Keratinocyte (primary cell): Measurements from ENCODE around the gene APOL3. TPM values are rescaled to one million over a fixed set of nuclear protein-coding genes. Genes with fewer than 3 reads are reported as not detected.

Experiments used
- DNase-seq: peaks from one replicate; pipeline ENCODE4 v3.0.0-alpha.2; 2011; ENCODE audit warnings: low read depth, missing footprints, low spot score
- FAIRE-seq: peaks from 2 replicates; lab custom pipeline; 2011; peaks lifted over from hg19 to GRCh38; lab: Jason Lieb, UNC
- H2AFZ ChIP-seq: 2 replicates; pipeline ENCODE4 v1.6.0; 2012; ENCODE audit warnings: low read length, control low read depth, inconsistent platforms; ENCODE audit not compliant: control insufficient read depth
- H3K27ac ChIP-seq: 2 replicates; pipeline ENCODE4 v1.5.1; 2011; ENCODE audit warnings: low read length; ENCODE audit not compliant: control insufficient read depth, insufficient read depth
- H3K27me3 ChIP-seq: 3 replicates; pipeline ENCODE4 v1.6.0; 2011; ENCODE audit warnings: low read length; ENCODE audit not compliant: control insufficient read depth, insufficient read depth; ENCODE audit errors: extremely low read depth
- H3K36me3 ChIP-seq, 2 experiments: 2 replicates in 1 of 2; 3 replicates in 1 of 2; pipeline ENCODE4 v1.5.1; 2011; ENCODE audit warnings: low read length in 2 of 2, mild to moderate bottlenecking in 1 of 2; ENCODE audit not compliant: control insufficient read depth in 2 of 2, insufficient read depth in 2 of 2; ENCODE audit errors: extremely low read depth in 1 of 2
- H3K4me1 ChIP-seq: 3 replicates; pipeline ENCODE4 v1.5.1; 2011; ENCODE audit warnings: low read length; ENCODE audit not compliant: control insufficient read depth, insufficient read depth; ENCODE audit errors: extremely low read depth
- H3K4me2 ChIP-seq: 3 replicates; pipeline ENCODE4 v1.6.0; 2011; ENCODE audit warnings: low read depth, low read length; ENCODE audit not compliant: control insufficient read depth, insufficient read depth; ENCODE audit errors: extremely low read depth
- H3K4me3 ChIP-seq, 3 experiments: fragments of 200-600 bp in 1 of 3; sonication (generic) in 1 of 3; 2 replicates in 2 of 3; 3 replicates in 1 of 3; pipeline ENCODE4 v1.5.1; 2011 to 2016; ENCODE audit warnings: low read length in 3 of 3, mild to moderate bottlenecking in 3 of 3, control low read depth in 2 of 3, inconsistent platforms in 1 of 3, low read depth in 1 of 3, mixed read lengths in 1 of 3, mixed run types in 1 of 3, moderate library complexity in 1 of 3; ENCODE audit not compliant: control insufficient read depth in 2 of 3, insufficient read depth in 2 of 3; ENCODE audit errors: extremely low read depth in 1 of 3
- H3K79me2 ChIP-seq: 2 replicates; pipeline ENCODE4 v1.6.0; 2012; ENCODE audit warnings: low read length; ENCODE audit not compliant: control insufficient read depth, insufficient read depth
- H3K9ac ChIP-seq: 3 replicates; pipeline ENCODE4 v1.6.0; 2011; ENCODE audit warnings: low read length; ENCODE audit not compliant: control insufficient read depth, insufficient read depth; ENCODE audit errors: extremely low read depth
- H3K9me1 ChIP-seq: 3 replicates; pipeline ENCODE4 v1.6.0; 2011; ENCODE audit warnings: low read length; ENCODE audit not compliant: control insufficient read depth, insufficient read depth; ENCODE audit errors: extremely low read depth
- H3K9me3 ChIP-seq: 2 replicates; pipeline ENCODE4 v1.5.1; 2012; ENCODE audit warnings: low read depth, low read length; ENCODE audit not compliant: control insufficient read depth
- H4K20me1 ChIP-seq: 3 replicates; pipeline ENCODE4 v1.6.0; 2011; ENCODE audit warnings: low read length; ENCODE audit not compliant: control insufficient read depth, insufficient read depth; ENCODE audit errors: extremely low read depth
- EZH2 ChIP-seq: IDR thresholded peaks from one replicate; pipeline ENCODE4 v1.6.1; 2012; ENCODE audit warnings: inconsistent platforms, mild to moderate bottlenecking, low read length, moderate library complexity
- dilution Hi-C: fragments of 300-500 bp; cut with MboI; formaldehyde crosslinking; loops from one replicate; pipeline ENCODE4 v1.7.0; 2020; ENCODE audit warnings: low sequenced_read_pairs; ENCODE audit not compliant: extremely low pct_ligation_motif_present
- polyA plus RNA-seq, 5 experiments: library from polyadenylated mRNA; depleted of rRNA in 3 of 5; stranded (reverse) in 3 of 5; stranded (forward) in 1 of 5; unstranded in 1 of 5; fragments of >200 nt; gene quantifications; 1 replicate in 1 of 5; 2 replicates in 3 of 5; 3 replicates in 1 of 5; pipeline versions ENCODE4 v1.2.1 to v1.2.3, GENCODE V29; 2011 to 2012; ENCODE audit warnings: missing spikeins in 2 of 5, low read depth in 1 of 5, low replicate concordance in 1 of 5
- TF ChIP-seq, protein P1 (sequence below), 3 experiments: IDR thresholded peaks in 1 of 3; conservative IDR thresholded peaks in 1 of 3; optimal IDR thresholded peaks in 1 of 3; 2 replicates in 2 of 3; 3 replicates in 1 of 3; pipeline versions ENCODE3 to v1.5.1; 2011; ENCODE audit warnings: low read length in 3 of 3, mild to moderate bottlenecking in 3 of 3, moderate library complexity in 2 of 3, control low read depth in 1 of 3, inconsistent platforms in 1 of 3; ENCODE audit not compliant: insufficient read depth in 2 of 3; ENCODE audit errors: extremely low read depth in 1 of 3

The APOL3 gene
- polyA plus RNA-seq, 1 donor (not counting 4 experiments of a cell fraction or from before 2014, with no cell fraction given) = 0.92 TPM

DNA sequence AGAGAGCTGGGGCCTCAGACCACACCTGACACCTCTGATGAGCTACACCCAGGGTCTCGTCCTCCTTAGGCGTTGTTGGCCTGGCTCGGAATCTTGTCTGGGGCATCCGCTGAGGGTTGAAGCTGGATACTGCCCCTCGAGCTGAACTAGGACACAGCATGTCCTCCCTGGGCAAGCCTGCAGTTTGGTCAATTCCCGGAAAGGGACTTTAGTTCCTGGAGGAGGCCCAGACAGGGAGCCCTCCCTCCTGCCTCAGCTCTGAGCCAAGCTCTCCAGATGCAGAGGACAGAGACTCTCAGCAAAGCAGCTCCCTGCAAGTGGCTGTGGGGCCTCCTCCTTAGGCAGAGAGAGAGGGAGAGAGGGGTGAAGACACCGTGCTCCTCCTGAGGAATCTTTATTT lies 4.9 kb downstream of the APOL3 start:
- dilution Hi-C loops = no loop called here
- DNase-seq (no peak), FAIRE-seq (no peak)
- Histone ChIP-seq H3K27me3 (no peaks in the 10 kb centered on the region), H3K9me1 (no peaks in the 10 kb centered on the region), H3K79me2 (no peaks in the 10 kb centered on the region), H3K4me2 (no peak overlapping the region), H3K4me3 (no peak overlapping the region), H3K36me3 (no peaks in the 10 kb centered on the region), H4K20me1 (no peaks in the 10 kb centered on the region), H2AFZ (no peak overlapping the region), H3K27ac (no peak overlapping the region), H3K4me1 (peaks cover 7% of the 10 kb centered on the region), H3K9me3 (no peaks in the 10 kb centered on the region), H3K9ac (no peak overlapping the region)
- TF ChIP-seq, protein P1, sequence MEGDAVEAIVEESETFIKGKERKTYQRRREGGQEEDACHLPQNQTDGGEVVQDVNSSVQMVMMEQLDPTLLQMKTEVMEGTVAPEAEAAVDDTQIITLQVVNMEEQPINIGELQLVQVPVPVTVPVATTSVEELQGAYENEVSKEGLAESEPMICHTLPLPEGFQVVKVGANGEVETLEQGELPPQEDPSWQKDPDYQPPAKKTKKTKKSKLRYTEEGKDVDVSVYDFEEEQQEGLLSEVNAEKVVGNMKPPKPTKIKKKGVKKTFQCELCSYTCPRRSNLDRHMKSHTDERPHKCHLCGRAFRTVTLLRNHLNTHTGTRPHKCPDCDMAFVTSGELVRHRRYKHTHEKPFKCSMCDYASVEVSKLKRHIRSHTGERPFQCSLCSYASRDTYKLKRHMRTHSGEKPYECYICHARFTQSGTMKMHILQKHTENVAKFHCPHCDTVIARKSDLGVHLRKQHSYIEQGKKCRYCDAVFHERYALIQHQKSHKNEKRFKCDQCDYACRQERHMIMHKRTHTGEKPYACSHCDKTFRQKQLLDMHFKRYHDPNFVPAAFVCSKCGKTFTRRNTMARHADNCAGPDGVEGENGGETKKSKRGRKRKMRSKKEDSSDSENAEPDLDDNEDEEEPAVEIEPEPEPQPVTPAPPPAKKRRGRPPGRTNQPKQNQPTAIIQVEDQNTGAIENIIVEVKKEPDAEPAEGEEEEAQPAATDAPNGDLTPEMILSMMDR (optimal IDR thresholded peaks at IDR 0.05 in 1 of 3, IDR thresholded peaks at IDR 0.05 in 1 of 3, conservative IDR thresholded peaks at IDR 0.05 in 1 of 3; ENCODE audit: extremely low read depth in 1 of 3, insufficient read depth in 2 of 3, low read length in 3 of 3) = no peak
- no peak for TF ChIP-seq EZH2

DNA sequence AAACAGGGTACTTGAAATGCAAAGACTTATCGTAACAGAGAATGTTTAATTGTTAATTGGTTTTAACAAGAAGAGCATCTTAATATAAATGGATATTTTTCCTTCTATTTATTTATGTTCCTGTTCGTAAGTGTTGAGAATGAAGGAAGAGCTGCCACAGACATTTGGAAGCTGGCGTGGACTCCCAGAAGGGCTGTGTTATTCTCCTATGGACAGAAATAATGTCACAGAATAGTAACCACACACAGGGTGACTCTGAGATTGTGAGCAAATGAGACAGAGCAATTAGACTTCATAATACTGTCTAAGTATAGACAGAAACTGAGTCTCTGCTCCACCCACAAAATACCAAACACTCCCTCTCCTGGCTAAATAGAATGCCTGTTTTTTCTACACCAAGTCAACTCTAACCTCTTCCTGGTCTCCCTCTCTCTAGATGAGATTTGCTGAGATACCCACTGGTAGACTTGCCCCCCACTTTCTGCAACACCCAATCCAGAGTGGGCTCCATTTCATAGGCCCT lies 6.1 kb downstream of the APOL3 start:
- Histone ChIP-seq H3K27ac (no peak overlapping the region), H3K4me1 (no peaks in the 10 kb centered on the region), H3K36me3 (no peaks in the 10 kb centered on the region), H3K27me3 (peaks cover 2% of the 10 kb centered on the region), H3K9ac (no peak overlapping the region), H3K9me3 (no peaks in the 10 kb centered on the region), H4K20me1 (no peaks in the 10 kb centered on the region), H3K4me2 (no peak overlapping the region), H3K9me1 (no peaks in the 10 kb centered on the region), H2AFZ (no peak overlapping the region), H3K4me3 (no peak overlapping the region), H3K79me2 (no peaks in the 10 kb centered on the region)
- DNase-seq (no peak), FAIRE-seq (no peak)
- dilution Hi-C loops = no loop called here
- no peak for TF ChIP-seq EZH2
- TF ChIP-seq, protein P1 (optimal IDR thresholded peaks at IDR 0.05 in 1 of 3, IDR thresholded peaks at IDR 0.05 in 1 of 3, conservative IDR thresholded peaks at IDR 0.05 in 1 of 3; ENCODE audit: extremely low read depth in 1 of 3, insufficient read depth in 2 of 3, low read length in 3 of 3) = no peak
